SK-N-SH (cell line): ENCODE results near the gene GABRD. TPM values are rescaled to one million over a fixed set of nuclear protein-coding genes. Genes with fewer than 3 reads are reported as not detected.

Source experiments
- CTCF ChIA-PET: fragments of 300-600, 350-600 bp; formaldehyde crosslinking; extraction: SDS; loops from one replicate; lab custom pipeline; 2021; lab: Yijun Ruan, JAX
- POLR2A ChIA-PET: fragments of 350-600 bp; sonication (Branson Sonifier 250); formaldehyde crosslinking; extraction: SDS; loops from one replicate; lab custom pipeline; 2020; ENCODE audit warnings: antibody characterized with exemption, inconsistent platforms; lab: Yijun Ruan, JAX
- DNase-seq: peaks from one replicate; pipeline ENCODE4 v3.0.0; 2012
- H2AFZ ChIP-seq: fragments of 200-600 bp; sonication (generic); 2 replicates; pipeline ENCODE4 v1.8.1; 2016; ENCODE audit warnings: antibody characterized with exemption, mild to moderate bottlenecking, low read depth
- H3F3A ChIP-seq: fragments of 200-600 bp; sonication (generic); replicated peaks from 2 replicates; pipeline ENCODE3; 2016; ENCODE audit warnings: antibody characterized with exemption, mild to moderate bottlenecking; ENCODE audit not compliant: insufficient read depth
- H3K27ac ChIP-seq, 2 experiments: fragments of 200-500 bp in 1 of 2; fragments of 200-600 bp in 1 of 2; sonication (Bioruptor generic) in 1 of 2; sonication (generic), shearing (Covaris generic) in 1 of 2; 2 replicates each; pipeline versions ENCODE4 v1.5.1 to v1.6.1; 2014 to 2016; ENCODE audit warnings: low read depth in 2 of 2, inconsistent platforms in 1 of 2, low read length in 1 of 2, mild to moderate bottlenecking in 1 of 2, mixed read lengths in 1 of 2
- H3K27me3 ChIP-seq: fragments of 200-600 bp; sonication (generic), shearing (Covaris generic); 2 replicates; pipeline ENCODE4 v1.6.1; 2016; ENCODE audit warnings: mixed run types; ENCODE audit not compliant: insufficient read depth
- H3K36me3 ChIP-seq, 2 experiments: fragments of 200-500 bp in 1 of 2; fragments of 200-600 bp in 1 of 2; sonication (Bioruptor generic) in 1 of 2; sonication (generic) in 1 of 2; replicated peaks in 1 of 2; 2 replicates each; pipeline versions ENCODE3 to v1.5.1; 2014 to 2016; ENCODE audit warnings: low read length in 1 of 2, mild to moderate bottlenecking in 1 of 2; ENCODE audit not compliant: insufficient read depth in 2 of 2, control insufficient read depth in 1 of 2
- H3K4me1 ChIP-seq, 2 experiments: fragments of 200-500 bp in 1 of 2; fragments of 200-600 bp in 1 of 2; sonication (Bioruptor generic) in 1 of 2; sonication (generic), shearing (Covaris generic) in 1 of 2; 2 replicates each; pipeline versions ENCODE4 v1.5.1 to v1.6.1; 2014 to 2016; ENCODE audit warnings: low read depth in 1 of 2, low read length in 1 of 2, mixed run types in 1 of 2; ENCODE audit not compliant: insufficient read depth in 2 of 2, control insufficient read depth in 1 of 2
- H3K4me2 ChIP-seq: fragments of 200-600 bp; sonication (generic), shearing (Covaris generic); 2 replicates; pipeline ENCODE4 v1.6.1; 2017; ENCODE audit warnings: mixed run types
- H3K4me3 ChIP-seq, 2 experiments: fragments of 200-500 bp in 1 of 2; fragments of 200-600 bp in 1 of 2; sonication (Bioruptor generic) in 1 of 2; sonication (generic), shearing (Covaris generic) in 1 of 2; 2 replicates each; pipeline versions ENCODE4 v1.5.1 to v1.8.1; 2014 to 2016; ENCODE audit warnings: low read depth in 2 of 2, inconsistent platforms in 1 of 2, low read length in 1 of 2, mild to moderate bottlenecking in 1 of 2, mixed read lengths in 1 of 2, moderate library complexity in 1 of 2
- H3K79me2 ChIP-seq: fragments of 200-600 bp; sonication (generic); 2 replicates; pipeline ENCODE4 v1.8.1; 2017; ENCODE audit warnings: mild to moderate bottlenecking; ENCODE audit not compliant: insufficient read depth
- H3K9ac ChIP-seq: fragments of 200-600 bp; sonication (generic); 2 replicates; pipeline ENCODE4 v1.6.1; 2017; ENCODE audit warnings: mixed run types
- H3K9me2 ChIP-seq: fragments of 200-600 bp; sonication (generic); 2 replicates; pipeline ENCODE4 v1.6.1; 2017; ENCODE audit warnings: mixed run types
- H3K9me3 ChIP-seq: fragments of 200-600 bp; sonication (generic); 2 replicates; pipeline ENCODE4 v1.6.1; 2017; ENCODE audit warnings: mixed run types, mild to moderate bottlenecking, moderate library complexity
- H4K20me1 ChIP-seq: fragments of 200-600 bp; sonication (generic); 2 replicates; pipeline ENCODE4 v1.6.1; 2017; ENCODE audit warnings: mild to moderate bottlenecking, mixed run types; ENCODE audit not compliant: insufficient read depth
- FOSL2 ChIP-seq: IDR thresholded peaks from 2 replicates; pipeline ENCODE4 v1.4.0; 2012; ENCODE audit warnings: low read depth, mild to moderate bottlenecking, moderate library complexity, borderline replicate concordance
- GABPA ChIP-seq: IDR thresholded peaks from 2 replicates; pipeline ENCODE4 v1.4.0; 2012; ENCODE audit warnings: low read depth, mild to moderate bottlenecking
- JUND ChIP-seq: IDR thresholded peaks from 2 replicates; pipeline ENCODE4 v1.4.0; 2012
- MAX ChIP-seq: IDR thresholded peaks from 2 replicates; pipeline ENCODE4 v1.4.0; 2012; ENCODE audit warnings: low read depth
- MEF2A ChIP-seq: IDR thresholded peaks from 2 replicates; pipeline ENCODE4 v1.4.0; 2012; ENCODE audit warnings: low read depth, borderline replicate concordance
- POLR2AphosphoS5 ChIP-seq: IDR thresholded peaks from 2 replicates; pipeline ENCODE4 v1.6.1; 2012; ENCODE audit warnings: low read depth, low read length
- SIN3A ChIP-seq: IDR thresholded peaks from 2 replicates; pipeline ENCODE4 v1.6.1; 2012; ENCODE audit warnings: low read depth, mild to moderate bottlenecking, low read length, moderate library complexity, borderline replicate concordance
- TAF1 ChIP-seq: IDR thresholded peaks from 2 replicates; pipeline ENCODE4 v1.6.1; 2012; ENCODE audit warnings: low read depth, mild to moderate bottlenecking, low read length, moderate library complexity, borderline replicate concordance
- TCF12 ChIP-seq: IDR thresholded peaks from 2 replicates; pipeline ENCODE4 v1.4.0; 2012
- TEAD4 ChIP-seq: IDR thresholded peaks from 2 replicates; pipeline ENCODE4 v1.4.0; 2012; ENCODE audit warnings: mild to moderate bottlenecking, borderline replicate concordance; ENCODE audit not compliant: insufficient read depth
- USF1 ChIP-seq: IDR thresholded peaks from 2 replicates; pipeline ENCODE4 v1.4.0; 2012; ENCODE audit warnings: low read depth, borderline replicate concordance
- USF2 ChIP-seq: fragments of 150-350 bp; IDR thresholded peaks from 2 replicates; pipeline ENCODE4 v1.6.1; 2017; ENCODE audit warnings: antibody characterized with exemption, low read length, low read depth, borderline replicate concordance
- WGBS: methylation state at CpG from one replicate; pipeline ENCODE4 v1.1.6; 2017; ENCODE audit warnings: low lambda C conversion rate; 5-methylcytosine and 5-hydroxymethylcytosine counted together
- polyA plus RNA-seq, 3 experiments: library from polyadenylated mRNA; depleted of rRNA; stranded (reverse); fragments of >200 nt; gene quantifications; 2 replicates each; pipeline ENCODE4 v1.2.3, GENCODE V29; 2012
- TF ChIP-seq, protein P1 (sequence below): IDR thresholded peaks from 2 replicates; pipeline ENCODE4 v1.6.1; 2012; ENCODE audit warnings: mild to moderate bottlenecking, low read depth, low read length, moderate library complexity
- TF ChIP-seq, protein P2 (sequence below): IDR thresholded peaks from 2 replicates; pipeline ENCODE4; 2012

Gene GABRD
- polyA plus RNA-seq, 1 of the 3 experiments (the other 2 are of a cell fraction): 0.07 TPM

DNA sequence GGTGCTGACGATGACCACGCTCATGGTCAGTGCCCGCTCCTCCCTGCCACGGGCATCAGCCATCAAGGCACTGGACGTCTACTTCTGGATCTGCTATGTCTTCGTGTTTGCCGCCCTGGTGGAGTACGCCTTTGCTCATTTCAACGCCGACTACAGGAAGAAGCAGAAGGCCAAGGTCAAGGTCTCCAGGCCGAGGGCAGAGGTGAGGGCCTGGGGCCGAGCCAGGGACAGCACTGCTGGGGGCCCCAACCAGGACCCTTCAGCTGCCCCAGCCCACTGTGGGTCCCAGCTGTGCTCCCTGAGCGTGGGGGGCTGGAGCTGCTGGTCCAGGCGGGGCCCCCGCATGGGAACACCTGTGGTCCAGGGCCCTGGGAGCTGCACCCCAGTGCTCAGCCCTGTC lies 10.4 kb downstream of the GABRD start:
- POLR2A ChIA-PET: no interaction called here
- WGBS: 95% methylated on average over 3 of the region's 15 CpGs
- Histone ChIP-seq H3K4me3 (no peak overlapping the region), H3K79me2 (no peaks in the 10 kb centered on the region), H3K9me3 (no peaks in the 10 kb centered on the region), H3K9me2 (no peaks in the 10 kb centered on the region), H3K36me3 (no peaks in the 10 kb centered on the region), H3K27me3 (no peaks in the 10 kb centered on the region), H3K27ac (no peak overlapping the region), H3K4me2 (no peak overlapping the region), H3F3A (no peaks in the 10 kb centered on the region), H4K20me1 (no peaks in the 10 kb centered on the region), H2AFZ (no peak overlapping the region), H3K9ac (no peak overlapping the region), H3K4me1 (peaks cover 0 to 21% of the 10 kb centered on the region in 2 experiments; a peak in 1 of 4 replicates)
- DNase-seq: no peak
- TF ChIP-seq MAX (no peak), MEF2A (no peak), TCF12 (no peak), USF1 (no peak), TAF1 (no peak), GABPA (no peak), POLR2AphosphoS5 (no peak), TEAD4 (no peak)
- TF ChIP-seq, protein P1, sequence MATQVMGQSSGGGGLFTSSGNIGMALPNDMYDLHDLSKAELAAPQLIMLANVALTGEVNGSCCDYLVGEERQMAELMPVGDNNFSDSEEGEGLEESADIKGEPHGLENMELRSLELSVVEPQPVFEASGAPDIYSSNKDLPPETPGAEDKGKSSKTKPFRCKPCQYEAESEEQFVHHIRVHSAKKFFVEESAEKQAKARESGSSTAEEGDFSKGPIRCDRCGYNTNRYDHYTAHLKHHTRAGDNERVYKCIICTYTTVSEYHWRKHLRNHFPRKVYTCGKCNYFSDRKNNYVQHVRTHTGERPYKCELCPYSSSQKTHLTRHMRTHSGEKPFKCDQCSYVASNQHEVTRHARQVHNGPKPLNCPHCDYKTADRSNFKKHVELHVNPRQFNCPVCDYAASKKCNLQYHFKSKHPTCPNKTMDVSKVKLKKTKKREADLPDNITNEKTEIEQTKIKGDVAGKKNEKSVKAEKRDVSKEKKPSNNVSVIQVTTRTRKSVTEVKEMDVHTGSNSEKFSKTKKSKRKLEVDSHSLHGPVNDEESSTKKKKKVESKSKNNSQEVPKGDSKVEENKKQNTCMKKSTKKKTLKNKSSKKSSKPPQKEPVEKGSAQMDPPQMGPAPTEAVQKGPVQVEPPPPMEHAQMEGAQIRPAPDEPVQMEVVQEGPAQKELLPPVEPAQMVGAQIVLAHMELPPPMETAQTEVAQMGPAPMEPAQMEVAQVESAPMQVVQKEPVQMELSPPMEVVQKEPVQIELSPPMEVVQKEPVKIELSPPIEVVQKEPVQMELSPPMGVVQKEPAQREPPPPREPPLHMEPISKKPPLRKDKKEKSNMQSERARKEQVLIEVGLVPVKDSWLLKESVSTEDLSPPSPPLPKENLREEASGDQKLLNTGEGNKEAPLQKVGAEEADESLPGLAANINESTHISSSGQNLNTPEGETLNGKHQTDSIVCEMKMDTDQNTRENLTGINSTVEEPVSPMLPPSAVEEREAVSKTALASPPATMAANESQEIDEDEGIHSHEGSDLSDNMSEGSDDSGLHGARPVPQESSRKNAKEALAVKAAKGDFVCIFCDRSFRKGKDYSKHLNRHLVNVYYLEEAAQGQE: no peak
- CTCF ChIA-PET: interaction anchor here (4.2 to 10.7 kb wide), 2 partner anchors 17 to 69 kb away, joined by 27 to 138 read pairs; no protein-coding TSS in a partner anchor

DNA sequence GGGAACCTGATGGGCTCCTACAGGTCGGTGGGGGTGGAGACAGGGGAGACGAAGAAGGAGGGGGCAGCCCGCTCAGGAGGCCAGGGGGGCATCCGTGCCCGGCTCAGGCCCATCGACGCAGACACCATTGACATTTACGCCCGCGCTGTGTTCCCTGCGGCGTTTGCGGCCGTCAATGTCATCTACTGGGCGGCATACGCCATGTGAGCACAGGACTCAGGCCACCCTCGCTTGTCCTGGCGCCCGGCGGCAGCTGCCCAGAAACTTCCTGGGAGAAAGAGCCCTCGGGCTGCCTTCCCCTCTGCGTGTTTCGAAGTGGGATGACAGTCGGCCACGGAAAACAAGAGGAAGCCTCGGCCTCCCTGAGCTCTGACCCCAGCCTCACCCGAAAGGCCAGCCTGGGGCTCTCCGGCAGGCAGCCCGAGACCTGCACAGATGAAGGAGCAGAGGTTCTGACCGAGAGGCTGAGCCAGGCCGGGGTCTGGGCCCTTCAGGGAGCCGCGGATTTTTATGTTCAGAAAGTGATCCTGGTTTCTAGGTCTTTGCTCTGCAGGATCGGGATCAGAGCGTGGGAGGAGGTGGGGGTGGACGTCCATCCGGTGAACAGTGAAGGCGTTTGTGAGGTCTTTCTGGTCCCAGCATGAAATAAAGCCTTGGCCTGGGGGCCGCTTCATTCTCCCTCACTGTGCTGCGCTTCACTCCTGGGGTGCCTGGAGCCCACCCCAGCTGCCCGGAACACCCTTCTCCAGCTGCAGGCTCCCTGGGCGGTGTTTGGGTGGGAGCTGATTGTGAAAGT lies 11.1 kb downstream of the GABRD start:
- TF ChIP-seq SIN3A: no peak
- TF ChIP-seq, protein P2, sequence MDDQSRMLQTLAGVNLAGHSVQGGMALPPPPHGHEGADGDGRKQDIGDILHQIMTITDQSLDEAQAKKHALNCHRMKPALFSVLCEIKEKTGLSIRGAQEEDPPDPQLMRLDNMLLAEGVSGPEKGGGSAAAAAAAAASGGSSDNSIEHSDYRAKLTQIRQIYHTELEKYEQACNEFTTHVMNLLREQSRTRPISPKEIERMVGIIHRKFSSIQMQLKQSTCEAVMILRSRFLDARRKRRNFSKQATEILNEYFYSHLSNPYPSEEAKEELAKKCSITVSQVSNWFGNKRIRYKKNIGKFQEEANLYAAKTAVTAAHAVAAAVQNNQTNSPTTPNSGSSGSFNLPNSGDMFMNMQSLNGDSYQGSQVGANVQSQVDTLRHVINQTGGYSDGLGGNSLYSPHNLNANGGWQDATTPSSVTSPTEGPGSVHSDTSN: no peak
- TF ChIP-seq USF1: no peak
- TF ChIP-seq JUND: no peak
- TF ChIP-seq FOSL2: no peak
- TF ChIP-seq USF2: no peak
- no peak for DNase-seq
- Histone ChIP-seq H3F3A (no peaks in the 10 kb centered on the region), H3K4me2 (no peak overlapping the region), H3K9me2 (no peaks in the 10 kb centered on the region), H3K27me3 (no peaks in the 10 kb centered on the region), H3K4me3 (no peak overlapping the region), H3K4me1 (peaks cover 0 to 21% of the 10 kb centered on the region in 2 experiments; a peak in 1 of 4 replicates), H3K27ac (no peak overlapping the region), H3K9ac (no peak overlapping the region), H3K36me3 (no peaks in the 10 kb centered on the region), H3K79me2 (no peaks in the 10 kb centered on the region), H3K9me3 (no peaks in the 10 kb centered on the region), H2AFZ (no peak overlapping the region), H4K20me1 (no peaks in the 10 kb centered on the region)
- ChIA-PET CTCF (interaction anchor here (1.2 to 10.7 kb wide), 4 partner anchors 11 to 86 kb away, joined by 3 to 138 read pairs (median 16); partner anchors contain the start of gene GABRD), POLR2A (no interaction called here)
- 81% methylated on average over 34 of the region's 42 CpGs for WGBS
